ENCODE results near the gene ZNF804A.

DNA sequence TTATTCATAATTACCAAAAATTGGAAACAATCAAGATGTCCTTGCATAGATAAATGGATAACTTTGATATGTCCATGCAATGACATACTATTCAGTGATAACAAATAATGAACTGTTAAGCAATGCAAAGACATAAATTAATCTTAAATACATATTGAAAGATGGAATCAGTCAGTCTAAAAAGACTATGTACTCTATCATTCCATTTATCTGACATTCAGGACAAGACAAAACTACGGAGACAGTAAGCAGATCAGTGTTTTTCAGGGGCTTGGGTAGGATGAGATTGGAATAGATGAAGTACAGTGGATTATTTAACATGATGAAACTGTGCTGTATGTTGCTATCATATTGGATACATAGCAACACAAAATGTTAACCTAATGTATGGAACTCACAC, 21.3 kb upstream of the ZNF804A start:
- TF ChIP-seq, protein P1, sequence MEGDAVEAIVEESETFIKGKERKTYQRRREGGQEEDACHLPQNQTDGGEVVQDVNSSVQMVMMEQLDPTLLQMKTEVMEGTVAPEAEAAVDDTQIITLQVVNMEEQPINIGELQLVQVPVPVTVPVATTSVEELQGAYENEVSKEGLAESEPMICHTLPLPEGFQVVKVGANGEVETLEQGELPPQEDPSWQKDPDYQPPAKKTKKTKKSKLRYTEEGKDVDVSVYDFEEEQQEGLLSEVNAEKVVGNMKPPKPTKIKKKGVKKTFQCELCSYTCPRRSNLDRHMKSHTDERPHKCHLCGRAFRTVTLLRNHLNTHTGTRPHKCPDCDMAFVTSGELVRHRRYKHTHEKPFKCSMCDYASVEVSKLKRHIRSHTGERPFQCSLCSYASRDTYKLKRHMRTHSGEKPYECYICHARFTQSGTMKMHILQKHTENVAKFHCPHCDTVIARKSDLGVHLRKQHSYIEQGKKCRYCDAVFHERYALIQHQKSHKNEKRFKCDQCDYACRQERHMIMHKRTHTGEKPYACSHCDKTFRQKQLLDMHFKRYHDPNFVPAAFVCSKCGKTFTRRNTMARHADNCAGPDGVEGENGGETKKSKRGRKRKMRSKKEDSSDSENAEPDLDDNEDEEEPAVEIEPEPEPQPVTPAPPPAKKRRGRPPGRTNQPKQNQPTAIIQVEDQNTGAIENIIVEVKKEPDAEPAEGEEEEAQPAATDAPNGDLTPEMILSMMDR (IDR thresholded peaks at IDR 0.05; ENCODE audit: borderline replicate concordance, extremely low read depth, low read length, poor library complexity, severe bottlenecking) = no peak
- TF ChIP-seq EZH2 (IDR thresholded peaks at IDR 0.05; ENCODE audit: borderline replicate concordance, low read depth, low read length, severe bottlenecking) = no peak
